ENCODE measurements around the gene GRIN2D.

DNA sequence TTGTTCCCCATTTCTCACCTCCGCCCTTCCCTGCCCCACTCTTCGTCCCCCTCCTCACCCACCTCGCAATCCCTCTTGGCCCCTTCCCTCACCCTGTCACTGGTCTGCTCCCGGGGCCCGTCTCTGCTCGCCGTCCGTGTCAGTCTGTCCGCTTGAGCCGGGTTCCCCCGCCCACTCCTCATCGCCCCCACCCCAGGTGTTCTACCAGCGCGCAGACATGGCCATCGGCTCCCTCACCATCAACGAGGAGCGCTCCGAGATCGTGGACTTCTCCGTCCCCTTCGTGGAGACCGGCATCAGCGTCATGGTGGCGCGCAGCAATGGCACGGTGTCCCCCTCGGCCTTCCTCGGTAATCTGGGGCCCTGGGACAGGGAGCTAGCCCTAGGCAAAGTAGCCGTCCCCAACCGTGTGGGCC lies 22.3 kb downstream of the GRIN2D start:
- TF ChIP-seq POLR2A (IDR thresholded peaks at IDR 0.05), result no peak
- TF ChIP-seq, protein P1, sequence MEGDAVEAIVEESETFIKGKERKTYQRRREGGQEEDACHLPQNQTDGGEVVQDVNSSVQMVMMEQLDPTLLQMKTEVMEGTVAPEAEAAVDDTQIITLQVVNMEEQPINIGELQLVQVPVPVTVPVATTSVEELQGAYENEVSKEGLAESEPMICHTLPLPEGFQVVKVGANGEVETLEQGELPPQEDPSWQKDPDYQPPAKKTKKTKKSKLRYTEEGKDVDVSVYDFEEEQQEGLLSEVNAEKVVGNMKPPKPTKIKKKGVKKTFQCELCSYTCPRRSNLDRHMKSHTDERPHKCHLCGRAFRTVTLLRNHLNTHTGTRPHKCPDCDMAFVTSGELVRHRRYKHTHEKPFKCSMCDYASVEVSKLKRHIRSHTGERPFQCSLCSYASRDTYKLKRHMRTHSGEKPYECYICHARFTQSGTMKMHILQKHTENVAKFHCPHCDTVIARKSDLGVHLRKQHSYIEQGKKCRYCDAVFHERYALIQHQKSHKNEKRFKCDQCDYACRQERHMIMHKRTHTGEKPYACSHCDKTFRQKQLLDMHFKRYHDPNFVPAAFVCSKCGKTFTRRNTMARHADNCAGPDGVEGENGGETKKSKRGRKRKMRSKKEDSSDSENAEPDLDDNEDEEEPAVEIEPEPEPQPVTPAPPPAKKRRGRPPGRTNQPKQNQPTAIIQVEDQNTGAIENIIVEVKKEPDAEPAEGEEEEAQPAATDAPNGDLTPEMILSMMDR (IDR thresholded peaks at IDR 0.05), result no peak
